HG02885 (cell line): Measurements from ENCODE around the gene SPAAR.
"Not testable (repeated sequence)": the region's sequence is repeated elsewhere in the genome, so short reads cannot be mapped to it uniquely, and the experiment has no call there.

Source experiments
- ATAC-seq: cut with Tn5 transposase; IDR thresholded peaks from one replicate; pipeline ENCODE4 v1.9.1; 2021; ENCODE audit warnings: mild to moderate bottlenecking; ENCODE audit not compliant: unreplicated experiment, poor library complexity

SPAAR gene

DNA sequence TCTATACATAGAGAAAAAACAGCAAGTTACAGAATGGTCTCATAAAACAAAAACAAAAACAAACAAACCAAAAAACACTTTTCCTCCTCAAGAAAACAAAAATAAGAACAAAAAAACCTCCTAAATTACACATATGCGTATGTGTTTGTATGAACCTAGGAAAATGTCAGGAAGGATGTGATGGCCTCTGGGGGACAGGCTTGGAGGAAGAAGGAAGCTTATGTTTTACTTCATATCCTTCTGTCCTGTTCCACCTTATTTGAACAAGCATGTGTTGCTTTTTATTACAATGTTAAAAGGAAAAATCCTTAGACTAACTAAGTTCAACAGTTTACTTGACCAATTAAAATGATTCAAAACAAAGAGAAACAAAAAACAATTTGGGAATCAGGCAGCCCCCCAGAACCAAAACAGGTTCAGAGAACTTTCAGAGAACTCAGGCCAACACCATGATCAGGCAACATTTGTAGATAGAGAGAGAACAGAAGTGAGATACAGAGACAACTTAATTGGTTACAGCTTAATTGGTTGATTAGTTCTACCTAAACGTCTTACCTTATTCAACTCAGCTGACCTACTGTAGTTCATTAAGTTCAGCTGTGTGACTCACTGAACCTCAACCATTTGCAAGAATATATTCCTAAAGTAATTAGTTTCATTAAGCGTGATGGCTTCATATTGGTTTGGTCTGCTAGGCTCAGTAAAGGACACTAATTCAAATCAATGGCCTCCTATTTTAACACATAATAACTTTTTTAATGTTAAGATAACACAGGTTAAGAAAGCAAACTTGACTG, 10.1 kb downstream of the SPAAR start:
- ATAC-seq: no peak

DNA sequence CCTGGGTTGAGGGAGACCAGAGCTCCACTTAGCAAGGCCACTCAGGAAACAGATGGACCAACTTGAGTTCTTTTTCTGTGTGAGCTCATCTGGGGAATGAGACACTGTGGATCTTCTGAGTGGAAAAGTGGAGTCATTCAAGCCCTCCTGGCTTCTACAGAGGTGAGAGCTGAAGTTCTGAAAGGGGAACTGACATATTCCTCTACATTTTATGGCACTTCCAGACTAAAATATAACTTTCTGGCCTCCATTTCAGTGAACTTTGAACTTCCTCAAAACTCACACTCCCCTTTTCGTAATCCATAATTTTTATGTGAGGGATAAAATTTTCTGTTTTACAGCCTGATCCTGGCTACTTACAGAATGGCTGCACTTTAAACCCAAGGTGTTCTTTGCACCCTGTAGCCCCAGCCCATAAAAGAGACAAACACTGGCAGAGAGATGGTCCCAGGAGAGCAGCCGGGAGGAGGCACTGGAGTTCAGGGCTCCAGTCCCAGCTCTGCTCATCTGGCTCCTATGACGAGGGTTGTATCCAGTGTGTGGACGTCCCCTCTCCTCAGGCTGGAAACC, 10.8 kb downstream of the SPAAR start:
- no peak for ATAC-seq

DNA sequence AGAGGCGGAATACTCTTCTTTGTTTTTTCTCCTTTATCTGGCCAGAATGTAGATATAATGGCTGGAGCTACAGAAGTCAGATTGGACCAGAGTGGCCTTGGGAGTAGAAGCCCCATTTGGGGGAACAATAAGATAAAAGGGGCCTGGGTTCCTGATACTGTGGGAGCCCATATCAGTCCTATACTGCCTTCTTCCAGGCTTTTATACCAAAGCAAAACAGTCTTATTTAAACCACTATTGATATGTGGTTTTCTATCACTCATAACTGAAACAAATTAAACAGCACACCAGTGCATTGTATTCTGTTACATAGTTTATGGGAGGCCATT, 14.3 kb downstream of the SPAAR start:
- no peak for ATAC-seq

DNA sequence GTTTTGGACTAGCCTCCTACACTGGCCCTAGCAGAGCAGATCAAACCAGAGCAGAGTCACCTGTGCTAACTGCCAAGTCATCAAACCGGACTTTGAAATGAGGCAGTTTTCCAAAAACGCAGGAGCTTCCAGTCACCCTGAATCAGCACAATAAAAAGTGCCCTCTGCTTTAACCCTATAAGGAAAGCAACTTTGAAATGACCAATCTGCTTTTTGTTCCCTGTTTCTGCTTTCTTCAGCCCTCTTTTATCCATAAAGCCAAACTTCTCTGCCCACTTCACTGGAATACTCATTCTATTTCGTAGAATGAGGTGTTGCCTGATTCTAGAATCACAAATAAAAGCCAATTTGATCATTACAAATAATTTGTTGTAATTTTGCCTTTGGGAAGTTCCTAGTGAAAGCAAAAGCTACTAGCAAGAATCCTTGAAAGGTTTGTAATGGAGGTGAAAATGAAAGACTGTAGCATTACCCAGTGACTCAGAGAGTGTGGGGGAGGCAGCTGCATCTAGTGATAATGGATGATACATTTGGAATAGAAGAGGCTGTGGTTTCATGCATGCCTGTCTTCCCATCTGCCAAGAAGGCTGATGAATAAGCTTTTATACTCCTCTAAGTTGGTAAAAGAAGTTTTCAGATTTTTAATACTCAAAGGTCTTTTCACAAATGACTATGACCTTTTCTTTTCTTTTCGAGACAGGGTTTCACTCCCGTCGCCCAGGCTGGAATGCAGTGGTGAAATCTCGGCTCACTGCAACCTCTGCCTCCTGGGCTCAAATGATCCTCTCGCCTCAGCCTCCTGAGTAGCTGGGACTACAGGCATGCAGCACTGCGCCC, 14.9 kb downstream of the SPAAR start:
- no peak for ATAC-seq

DNA sequence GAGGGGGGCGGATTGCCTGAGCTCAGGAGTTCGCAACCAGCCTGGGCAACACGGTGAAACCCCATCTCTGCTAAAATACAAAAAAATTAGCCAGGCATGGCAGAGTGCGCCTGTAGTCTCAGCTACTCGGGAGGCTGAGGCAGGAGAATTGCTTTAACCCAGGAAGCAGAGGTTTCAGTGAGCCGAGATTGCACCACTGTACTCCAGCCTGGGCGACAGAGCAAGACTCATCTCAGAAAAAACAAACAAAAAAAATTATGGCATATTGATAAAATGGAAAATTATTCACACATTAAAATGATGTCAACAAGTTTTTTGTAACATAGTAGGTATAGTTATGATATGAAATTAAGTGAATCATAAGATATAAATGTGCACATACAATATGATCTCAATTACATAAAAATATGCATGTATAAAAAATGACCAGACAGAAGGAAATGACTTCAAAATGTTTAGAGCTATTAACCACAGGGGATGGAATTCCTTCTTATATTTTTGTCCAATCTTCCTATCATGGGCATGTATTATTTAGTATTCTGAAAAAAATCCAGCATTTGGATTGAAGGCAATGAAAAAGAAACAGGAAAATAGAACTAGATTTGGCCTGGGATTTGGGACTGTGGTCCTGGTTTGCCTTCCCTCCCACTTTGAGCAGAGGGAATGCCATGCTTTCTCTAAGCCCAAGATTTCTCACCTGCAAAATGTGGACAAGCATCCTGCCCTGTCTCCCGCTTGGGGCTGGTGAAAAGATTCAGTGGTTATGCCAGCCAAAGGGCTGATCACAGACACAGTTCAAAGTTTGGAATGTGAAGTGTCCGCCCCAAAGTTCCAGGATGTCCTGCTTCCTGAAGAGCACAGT, 19.5 kb downstream of the SPAAR start:
- no peak for ATAC-seq

DNA sequence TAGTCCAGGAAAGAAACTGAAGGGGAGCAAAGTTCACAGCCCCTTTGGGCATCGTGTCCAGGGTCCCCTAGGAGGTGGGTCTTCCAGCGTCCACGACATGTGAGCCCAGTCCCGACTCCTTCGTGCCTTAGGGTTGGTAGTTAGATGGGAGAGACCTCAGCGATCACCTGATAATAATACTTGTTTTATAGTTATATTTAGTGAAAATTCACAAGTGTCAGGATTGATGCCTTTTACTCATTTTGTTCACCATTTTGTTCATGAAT, 20.1 kb downstream of the SPAAR start:
- no peak for ATAC-seq

DNA sequence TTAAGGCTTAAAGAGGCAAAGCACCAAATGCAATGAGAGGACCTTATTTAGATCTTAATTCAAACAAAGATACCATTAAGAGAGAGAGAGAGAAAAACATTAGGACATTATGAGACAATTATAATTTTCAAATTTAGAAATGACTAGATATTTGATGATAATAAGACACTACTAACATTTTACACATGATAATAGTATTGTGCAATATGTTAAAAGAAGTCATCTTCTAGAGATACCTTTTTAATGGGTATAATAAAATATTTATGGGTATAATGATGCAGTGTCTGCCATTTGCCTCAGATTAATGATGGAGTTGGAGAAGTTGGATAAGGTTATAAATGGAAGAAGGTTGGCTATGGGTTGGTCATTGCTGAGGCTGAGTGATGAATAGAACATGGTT, 21.2 kb downstream of the SPAAR start:
- no peak for ATAC-seq

DNA sequence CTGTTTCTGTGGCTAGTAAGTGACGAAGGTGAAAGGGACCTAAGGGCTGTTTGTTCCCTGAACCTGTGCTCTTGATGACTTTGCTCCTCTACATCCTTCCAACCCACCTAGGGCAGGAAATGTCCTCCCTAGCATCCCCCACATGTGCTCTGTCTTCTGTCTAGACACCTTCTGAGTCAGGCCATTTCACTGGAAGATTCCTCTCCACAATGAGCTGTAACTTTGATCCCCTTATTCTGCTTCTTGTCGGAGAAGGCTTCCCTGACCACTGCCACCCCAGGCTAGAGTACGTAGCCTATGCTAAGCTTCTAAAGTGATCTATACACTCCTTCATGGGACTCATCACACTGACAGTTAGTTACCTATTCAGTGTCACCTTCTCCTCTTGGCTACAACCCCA, 21.7 kb downstream of the SPAAR start:
- ATAC-seq: no peak

DNA sequence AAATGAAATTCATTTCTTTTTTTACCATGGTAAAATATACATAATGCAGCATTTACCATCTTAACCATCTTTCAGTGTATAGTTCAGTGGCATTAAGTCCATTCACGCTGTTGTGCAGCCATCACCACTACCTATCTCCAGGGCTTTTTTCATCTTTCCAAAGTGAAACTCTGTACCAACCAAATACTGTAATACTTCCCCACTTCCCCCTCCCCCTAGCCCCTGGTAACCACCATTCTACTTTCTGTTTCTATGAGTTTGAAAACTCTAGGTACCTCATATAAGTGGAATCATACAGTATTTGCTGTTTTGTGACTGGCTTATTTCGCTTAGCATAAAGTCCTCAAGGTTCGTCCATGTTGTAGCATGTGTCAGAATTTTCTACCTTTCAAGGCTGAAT, 23.4 kb downstream of the SPAAR start:
- ATAC-seq: no peak

DNA sequence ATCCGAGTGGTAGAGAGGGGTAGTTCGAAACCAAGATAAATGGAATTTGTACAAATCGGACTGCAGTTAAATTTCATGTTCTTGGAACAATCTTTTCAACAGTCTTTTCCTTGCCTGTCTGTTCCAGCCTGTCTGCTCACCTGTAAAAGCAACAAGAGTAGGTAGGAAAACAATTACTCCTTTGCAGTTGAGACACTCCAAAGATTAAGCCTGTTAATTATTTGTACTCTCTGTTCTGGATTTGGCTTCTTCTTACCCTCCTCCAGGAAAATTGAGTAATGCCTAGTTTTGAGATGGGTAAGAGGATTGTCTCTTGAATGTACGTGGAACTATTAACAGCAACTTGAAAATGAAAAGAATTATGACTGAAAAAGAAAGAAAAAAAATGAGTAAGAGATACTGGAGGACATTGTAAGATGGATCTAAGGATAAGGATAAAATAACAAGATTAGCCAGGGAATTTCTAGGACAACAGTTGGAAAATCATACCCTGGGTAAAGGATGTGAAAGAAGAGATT, 24.3 kb downstream of the SPAAR start:
- no peak for ATAC-seq

DNA sequence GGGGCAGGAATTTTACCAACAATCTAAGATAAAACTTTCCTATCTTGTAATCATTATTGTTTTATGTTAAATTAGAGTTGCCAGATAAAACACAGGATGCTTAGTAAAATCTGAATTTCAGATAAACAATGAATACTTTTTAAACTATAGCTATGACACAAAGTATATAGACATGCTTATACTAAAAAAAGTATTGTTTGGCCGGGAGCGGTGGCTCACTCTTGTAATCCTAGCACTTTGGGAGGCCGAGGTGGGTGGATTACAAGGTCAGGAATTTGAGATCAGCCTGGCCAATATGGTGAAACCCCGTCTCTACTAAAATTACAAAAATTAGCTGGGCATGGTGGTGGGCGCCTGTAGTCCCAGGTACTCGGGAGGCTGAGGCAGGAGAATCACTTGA, 24.8 kb downstream of the SPAAR start:
- ATAC-seq: not testable (repeated sequence)

DNA sequence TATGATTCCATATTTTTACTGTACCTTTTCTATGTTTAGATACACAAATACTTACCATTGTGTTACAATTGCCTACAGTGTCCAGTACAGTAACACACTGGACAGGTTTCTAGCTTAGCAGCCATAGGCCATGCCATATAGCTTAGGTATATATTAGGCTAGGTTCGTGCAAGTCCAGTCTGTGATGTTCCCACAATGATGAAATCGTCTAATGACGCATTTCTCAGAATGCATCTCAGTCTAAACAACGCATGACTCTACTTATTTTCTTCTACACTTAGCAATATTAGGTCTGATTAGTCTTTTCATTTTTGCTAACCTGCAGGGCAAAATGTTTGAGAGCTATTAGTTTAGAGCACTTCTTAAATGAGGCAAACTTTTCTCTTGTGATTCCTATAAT, 26.0 kb downstream of the SPAAR start:
- no peak for ATAC-seq

DNA sequence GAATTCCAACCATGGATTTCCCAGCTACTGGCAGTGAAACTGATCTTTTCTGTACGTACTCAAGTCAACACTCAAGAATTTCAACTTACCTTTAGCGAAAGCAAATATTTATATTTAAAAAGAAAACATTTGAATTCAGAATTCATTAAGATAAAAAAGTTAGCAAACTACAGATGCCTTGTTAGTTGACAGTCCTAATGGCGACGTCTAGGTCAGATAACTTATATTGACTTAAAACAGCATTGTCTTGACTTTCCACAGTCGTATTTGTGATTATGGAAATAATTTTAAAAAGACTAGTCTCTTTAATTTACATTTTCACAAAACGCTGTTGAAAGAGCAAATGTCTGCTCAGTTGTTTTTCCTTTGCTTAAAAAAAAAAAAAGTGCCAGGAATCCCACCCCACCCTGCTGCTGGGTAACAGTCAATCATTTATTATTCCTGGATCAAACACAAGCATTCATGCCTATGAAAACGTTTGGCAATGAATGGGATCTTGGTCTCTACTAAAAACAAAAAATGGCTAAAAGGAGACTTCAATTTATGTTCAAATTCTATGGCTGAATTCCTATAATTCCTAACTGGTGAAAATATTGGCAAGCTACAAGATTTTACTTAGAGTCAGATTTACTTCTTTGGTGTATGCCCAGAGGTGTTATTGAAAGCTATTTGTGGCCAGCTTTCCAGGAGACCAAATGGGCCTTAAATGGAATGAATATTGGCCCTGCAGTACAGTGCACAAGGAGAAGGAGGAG, 26.6 kb downstream of the SPAAR start:
- no peak for ATAC-seq

DNA sequence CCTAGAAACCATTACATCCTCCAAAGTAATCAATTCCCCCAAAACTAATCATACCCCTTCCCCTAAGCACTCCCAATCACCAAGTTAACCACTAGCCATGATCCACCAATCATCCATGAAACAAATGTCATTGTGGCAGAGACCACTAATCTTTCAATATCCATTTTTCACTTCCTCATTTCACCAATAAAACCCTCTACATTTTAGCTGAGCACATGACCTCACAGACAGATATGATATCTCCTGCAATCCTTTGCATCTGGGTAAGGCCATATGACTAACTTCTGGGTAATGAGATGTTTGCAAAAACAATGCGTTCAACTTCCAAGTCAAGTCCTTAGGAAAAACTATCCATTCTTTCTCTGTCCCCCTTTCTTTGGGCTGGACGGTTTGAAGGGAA, 27.9 kb downstream of the SPAAR start:
- ATAC-seq: no peak

DNA sequence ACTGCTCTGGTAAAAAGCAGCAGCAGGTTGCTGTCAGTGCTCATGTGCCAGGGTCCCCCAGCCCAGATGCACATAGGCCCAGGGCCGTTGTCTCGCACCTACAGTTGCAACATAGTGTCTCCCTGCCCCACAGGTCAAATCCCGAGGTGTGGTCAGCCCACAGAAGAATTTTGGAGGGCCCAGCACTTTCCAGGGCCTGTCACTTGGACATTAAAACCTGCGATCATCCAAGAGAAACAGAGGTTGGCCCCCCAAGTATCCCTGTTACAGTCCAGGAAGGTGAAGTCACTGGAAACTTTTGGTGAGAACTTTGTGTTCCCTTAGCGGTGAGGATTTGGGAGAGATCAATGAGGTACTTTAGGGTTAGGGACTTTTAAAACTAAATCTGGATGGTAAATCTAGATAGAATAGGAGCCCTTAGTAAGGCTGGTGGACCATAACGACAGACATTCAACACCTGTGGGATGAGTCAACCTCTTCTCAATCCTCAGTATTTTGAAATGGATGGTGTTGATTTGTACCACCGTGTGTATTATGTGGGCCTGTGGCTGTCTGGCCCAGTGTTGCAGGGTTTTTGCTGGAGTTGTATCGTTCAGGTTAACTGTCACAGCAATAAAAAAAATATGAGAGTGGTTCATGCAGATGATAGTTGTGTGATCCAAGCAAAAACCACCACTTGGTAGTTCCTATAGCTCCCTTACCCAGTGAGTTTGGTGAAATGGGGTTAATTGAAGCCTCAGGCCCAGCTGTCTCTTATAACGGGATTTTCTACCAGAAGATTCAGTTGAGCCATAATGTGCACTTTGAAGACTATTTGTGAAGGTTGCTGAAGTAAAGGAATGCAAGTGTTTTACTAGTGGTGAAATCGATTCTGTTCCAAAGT, 29.4 kb downstream of the SPAAR start:
- ATAC-seq: no peak

DNA sequence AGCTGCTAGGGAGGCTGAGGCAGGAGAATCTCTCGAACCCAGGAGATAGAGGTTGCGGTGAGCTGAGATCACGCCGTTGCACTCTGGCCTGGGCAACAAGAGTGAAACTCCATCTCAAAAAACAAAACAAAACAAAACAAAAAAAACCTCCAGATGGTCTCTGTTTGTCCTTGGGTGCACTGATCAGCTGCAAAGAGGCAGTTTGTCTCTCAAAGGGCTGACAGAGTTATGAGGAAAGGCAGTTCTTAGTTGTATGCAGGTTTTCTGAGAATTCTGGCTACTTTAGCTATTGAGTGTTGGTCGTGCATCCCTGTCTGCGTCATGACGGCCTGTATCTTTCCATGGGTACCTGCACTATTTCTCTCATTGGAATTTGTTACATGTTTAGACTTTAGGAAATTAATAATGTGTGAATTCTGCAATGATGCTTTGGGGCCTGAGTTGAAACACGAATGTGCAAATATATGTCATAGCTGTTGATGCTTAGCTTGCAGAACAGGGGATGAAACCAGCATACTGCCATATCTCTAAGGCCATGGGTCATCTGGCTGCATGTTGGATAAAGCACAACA, 30.5 kb downstream of the SPAAR start:
- no peak for ATAC-seq

DNA sequence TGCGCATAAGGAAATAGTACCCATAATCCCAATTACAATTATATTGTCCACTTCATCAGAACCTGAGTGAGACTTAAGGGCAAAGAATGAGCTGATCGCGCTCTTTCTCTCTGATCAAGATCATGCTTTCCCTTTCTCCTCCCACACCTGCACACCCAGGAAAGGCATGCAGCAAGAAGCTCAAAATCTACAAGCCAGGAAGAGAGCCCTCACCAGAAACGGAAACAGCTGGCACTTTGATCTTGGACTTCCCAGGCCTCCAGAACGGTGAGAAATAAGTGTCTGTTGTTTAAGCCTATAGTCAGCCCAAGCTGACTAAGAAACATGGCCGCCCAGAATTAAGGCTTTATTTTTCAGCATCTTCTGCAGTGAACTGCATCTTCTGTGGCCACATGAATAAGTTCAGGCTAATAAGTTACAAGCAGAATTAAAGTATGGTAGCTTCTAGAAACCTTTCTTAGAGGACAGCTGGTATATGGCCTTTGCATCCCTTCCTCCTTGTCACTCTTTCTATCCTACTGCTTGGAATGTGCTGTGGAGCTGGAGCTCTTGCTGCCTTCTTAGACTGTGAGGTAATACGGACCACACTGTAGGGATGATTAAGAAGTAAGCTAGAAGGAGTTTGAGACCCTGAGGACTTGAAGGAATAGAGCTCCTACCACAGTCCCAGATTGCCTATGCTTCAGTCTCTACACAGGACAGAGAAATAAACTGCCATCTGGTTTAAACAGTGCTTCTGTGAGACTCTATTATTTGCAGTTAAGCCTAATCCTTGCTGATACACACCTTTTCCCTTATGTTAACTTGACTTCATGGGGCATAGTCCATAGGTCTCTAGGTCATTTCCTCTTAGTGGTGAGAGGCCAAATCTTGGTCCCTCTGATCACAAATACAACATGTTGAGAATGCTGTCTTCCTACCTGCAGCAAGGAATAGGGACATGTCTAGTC, 31.4 kb downstream of the SPAAR start:
- ATAC-seq: no peak

DNA sequence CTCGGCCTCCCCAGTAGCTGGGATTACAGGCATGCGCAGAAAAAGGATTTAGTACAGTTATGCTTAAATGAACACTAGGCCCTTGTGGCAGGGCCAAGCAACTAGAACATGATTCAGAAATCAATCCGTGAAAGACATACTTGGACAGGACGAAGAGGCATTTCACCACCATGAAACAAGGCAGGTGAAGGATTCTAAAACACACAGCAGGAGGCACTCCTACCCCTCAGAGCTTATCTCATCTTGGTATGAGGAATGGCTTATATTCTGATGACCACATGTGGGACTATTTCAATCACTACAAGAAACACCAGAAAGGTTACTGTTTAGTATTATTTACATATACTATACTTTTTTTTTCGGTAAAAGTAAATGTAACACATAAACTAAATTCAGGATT, 33.0 kb downstream of the SPAAR start:
- no peak for ATAC-seq
